GM19099 (cell line): ENCODE results near the gene LRRC28.

Experiments used
- POLR2A ChIP-seq: IDR thresholded peaks from 3 replicates; pipeline ENCODE4 v1.6.1; 2011; ENCODE audit warnings: low read depth; ENCODE audit not compliant: insufficient read length; ENCODE audit errors: extremely low read depth

LRRC28 gene

DNA sequence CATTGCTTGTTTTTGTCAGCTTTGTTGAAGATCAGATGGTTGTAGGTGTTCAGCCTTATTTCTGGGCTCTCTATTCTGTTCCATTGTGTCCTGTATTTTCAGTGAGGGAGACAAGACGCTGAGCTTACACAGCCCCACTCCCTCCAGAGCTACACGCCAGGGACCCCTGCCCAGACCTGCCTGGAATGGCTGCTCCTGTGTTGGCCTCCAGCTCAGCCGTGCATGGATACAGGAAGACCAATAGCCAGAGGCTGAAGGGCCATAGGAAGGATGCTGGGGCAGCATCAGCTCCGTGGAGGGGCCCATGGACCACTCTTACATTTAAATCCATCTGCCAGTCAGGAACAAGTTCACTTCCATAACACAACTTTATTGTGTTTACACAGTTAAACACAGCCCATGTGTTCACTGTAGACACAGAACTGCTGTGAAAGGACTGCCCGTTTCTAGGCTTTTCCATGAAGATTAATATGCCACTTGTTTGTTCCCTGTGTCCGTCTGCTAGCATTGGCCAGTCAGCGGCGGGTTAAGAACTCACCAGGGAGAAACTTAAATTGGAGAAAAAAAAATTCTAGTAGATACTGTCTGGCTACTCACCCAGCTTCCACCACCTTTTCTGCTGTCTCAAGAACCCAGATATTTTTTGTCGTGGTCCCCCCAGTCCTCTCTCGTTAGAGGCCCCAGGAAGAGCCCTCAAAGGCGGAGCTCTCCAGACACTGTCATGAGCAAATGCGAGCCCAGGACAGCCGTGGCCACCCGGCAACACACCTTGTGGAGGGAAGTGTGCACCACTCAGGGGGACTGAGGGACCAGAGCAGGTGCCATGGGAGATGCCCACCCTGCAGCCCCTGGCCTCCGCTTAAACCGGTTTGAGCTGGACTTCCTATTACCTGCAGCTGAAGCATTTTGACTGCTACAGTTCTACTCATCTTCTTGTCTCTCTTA lies 172.2 kb downstream of the LRRC28 start:
- no peak for TF ChIP-seq POLR2A

DNA sequence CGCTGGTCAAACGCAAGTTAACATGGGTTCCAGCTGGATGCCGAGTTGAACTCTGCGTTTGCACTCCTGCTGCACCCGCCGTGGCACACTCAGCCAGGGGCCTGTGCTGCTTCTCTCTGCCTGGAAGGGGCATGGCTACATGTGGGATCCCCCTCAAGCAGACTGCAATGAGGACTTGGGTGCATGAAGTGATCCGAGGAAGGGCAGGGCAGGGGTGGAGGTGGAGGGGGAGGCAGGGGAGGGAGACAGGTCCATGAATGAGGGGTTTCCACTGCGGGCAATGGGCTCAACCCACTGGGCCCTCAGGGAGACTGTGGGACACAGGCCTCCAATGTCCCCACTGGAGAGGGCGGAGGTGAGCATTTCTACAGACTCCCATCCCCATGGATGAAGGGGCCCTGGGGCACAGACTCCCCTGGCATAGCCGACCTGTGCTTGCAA lies 172.9 kb downstream of the LRRC28 start:
- TF ChIP-seq POLR2A, result no peak

DNA sequence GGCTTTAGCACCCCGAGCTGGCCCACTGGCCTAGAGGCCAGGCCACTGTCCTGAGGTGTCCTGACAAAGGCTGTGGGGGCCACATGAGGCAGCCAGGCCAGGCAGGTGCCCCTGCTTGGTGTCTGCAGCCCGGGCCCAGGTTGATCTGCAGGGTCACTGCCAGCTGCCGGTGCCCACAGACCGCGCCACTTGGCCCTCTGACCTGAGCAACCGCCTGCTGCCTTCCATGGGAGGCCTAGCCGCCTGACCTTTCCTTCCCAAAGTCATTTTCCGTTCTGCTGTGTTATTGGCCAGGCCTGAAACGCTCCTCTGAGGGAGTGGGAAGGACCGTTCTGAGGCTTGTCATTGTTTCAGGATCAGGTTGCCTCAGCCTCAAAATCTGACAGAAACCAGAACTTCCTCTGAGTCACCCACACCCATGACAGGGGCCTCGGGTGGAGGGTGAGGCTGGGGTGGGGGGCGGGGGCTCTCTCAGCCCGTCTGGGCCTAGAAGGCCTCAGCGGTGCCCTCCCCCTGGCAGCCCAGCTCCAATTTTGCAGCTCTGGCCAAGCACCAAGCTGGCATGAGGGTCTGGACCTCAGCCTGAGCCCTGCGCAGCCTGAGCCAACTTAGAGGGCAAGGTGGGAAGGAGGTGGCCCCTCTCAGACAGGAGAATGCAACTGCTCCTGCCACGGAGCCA lies 173.8 kb downstream of the LRRC28 start:
- no peak for TF ChIP-seq POLR2A

DNA sequence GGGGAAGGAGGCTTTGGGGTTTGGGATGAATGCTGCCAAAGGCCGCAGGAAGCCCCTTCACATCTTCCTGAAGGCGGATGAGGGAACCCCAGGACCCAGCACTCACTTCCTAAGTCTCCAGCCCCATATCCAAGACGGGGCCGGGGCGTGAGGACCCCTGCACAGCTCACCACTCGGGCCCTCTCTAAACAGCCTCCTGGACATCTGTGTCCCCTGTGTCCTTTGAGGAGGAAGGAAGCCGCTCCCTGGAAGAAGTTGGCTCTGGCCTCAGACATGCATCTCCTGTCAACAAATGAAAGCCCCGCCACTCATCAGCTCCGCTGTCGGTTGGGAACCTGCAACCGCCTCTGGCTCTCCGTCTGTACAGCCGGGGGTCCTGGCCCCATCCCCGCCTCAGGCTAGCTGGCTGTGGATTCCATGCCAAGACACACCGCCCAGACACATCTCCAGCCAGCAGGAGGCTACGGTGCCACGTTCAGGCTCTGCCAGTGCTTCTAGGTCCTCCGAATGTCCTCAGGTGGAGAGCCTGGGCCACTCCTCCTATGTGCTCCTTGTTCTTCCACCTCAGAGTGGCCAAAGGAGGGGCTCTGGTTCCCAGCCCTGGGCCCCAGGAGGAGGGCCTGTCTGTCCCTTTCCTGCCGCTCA lies 174.5 kb downstream of the LRRC28 start:
- TF ChIP-seq POLR2A, result no peak

DNA sequence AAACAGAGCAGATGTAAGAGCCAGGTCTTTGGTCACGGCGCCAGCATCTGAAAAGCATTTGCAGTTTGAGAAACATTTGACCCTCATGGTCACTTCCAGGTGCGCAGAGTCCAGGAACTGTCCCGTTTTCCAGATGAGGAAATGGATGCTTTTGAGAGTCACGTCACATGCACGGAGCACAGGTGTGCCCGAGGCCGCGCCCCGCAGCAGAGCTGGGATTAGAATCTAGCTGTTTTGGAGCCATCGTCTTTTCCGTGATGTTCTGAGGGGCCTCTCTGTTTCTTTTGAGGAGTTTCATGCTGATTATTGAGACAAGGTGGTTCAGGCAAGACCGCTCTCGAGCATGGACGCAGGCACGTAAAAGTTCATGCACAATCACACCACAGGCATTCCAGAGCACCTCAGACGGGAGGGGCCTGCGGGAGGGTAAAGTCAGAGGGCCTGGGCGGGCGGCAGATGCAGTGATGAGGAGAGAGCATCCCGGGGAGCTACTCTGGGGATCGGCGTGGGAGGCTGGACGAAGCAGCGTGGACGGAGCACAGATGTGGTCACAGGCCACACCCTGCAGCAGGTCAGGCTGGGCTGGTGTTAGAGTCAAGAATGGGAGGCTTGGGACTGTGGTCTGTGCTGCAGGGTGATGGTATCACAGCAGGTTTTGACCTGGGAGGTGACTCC lies 175.3 kb downstream of the LRRC28 start:
- TF ChIP-seq POLR2A, result no peak

DNA sequence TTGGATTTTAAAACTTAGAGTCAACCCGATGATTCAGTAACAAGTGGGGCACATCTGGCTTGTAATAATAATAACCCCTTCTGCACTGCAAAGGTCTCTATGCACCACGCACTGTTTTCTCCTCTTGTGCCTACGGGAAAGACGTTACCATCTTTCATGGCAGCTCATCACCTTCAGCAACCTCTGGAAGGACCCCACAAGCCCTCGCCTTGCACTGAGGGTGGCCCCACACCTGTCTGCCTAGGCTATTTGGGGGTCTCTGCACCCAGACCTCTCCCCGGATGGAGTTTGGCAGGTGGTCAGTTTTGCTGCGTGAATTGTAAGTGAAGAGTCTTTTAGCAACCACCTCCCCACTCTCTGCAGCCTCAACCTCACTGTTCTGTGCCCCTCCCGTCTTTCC lies 175.9 kb downstream of the LRRC28 start:
- TF ChIP-seq POLR2A, result no peak

DNA sequence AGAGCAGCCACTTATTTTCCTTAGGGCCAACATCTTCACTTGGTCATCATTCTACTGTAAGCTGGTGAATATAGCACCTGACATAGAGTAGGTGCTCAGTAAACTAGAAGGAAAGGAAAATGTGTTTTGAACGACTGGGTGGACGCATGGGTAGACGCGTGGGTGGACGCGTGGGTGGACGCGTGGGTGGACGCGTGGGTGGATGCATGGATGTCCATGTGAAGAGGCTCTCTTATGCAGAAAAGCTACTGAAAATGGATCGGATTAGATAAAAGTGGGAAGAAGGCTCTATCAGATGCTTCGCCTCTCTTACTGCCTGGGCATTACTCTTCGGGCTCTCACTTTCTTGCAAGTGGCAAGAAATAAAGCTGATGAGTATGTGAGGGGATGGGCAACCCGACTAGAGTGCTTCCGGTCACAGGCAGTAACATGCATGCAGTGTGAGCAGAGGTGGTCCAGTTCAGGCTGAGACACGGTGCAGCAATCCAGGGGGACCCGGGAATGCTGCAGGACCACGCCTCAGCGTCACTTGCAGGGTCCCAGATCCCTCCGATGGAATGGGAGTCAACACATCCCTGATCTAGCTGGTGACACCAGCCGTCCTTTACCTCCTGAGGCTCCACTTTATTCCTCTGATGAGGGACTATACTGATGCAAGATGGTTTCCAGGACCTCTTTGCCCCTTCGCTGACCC lies 176.5 kb downstream of the LRRC28 start:
- TF ChIP-seq POLR2A, result no peak

DNA sequence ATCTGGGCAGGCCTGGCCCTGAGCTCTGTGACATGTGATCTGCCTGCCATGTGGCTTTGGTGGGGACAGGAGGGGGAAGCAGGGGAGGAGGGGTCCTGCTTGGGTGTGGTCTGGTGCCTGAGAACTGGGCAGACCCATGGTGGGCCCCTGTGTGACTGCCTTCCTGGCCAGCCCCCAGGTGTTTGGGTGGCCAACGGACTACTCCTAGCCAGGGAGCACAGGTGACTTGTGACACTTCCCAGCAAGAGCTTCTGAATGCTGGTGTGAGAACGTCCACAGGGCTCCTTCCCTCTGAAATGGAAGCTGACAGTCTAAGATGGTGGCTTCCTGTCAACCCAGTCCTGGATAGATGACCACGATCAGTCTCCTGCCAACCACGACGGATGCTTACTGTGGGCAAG lies 178.4 kb downstream of the LRRC28 start:
- no peak for TF ChIP-seq POLR2A

DNA sequence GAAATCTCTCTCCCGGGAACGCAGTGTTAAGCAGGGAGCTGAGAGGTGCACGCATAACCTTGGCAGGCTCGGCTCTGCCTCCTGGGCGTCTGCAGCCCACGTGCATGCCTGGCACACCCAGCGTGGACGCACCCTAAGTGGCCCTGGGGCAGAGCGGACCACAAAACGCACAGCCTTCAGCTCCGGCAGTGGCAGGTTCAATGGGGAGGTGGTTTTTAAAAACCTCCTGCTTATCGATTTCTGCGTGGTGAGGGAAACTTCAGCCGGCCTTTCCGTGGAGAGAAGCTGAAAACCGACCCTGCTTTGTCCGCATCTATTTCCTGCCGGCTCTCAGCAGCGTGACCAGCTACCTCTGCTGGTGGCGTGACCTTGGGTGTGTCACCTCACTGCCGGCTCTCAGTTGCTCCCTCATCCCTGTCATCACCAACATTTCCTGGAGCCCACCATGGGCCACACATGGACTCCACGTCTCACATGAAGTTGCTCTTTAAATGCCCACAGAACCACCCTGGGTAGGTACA lies 179.7 kb downstream of the LRRC28 start:
- TF ChIP-seq POLR2A, result no peak

DNA sequence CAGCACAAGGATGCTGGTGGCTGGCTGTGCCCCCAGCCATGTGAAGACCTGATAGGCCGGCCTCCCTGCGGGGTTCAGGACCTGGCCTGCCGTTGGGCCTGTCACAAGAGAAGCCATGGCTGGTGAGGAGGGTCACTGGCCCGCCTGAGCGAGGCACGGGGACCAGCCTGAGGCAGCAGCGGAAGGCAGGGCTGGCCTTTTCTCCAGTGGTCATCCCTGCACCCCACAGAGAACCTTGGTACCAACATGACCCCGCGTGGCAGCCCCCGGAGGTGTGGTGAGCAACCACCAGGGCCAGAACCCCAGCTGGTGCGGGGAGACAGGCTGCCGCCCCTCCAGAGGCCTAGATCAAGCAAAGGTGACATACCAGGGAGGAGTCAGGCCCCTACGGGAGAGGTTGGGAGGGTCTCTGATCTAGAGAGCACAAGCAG lies 180.4 kb downstream of the LRRC28 start:
- no peak for TF ChIP-seq POLR2A

DNA sequence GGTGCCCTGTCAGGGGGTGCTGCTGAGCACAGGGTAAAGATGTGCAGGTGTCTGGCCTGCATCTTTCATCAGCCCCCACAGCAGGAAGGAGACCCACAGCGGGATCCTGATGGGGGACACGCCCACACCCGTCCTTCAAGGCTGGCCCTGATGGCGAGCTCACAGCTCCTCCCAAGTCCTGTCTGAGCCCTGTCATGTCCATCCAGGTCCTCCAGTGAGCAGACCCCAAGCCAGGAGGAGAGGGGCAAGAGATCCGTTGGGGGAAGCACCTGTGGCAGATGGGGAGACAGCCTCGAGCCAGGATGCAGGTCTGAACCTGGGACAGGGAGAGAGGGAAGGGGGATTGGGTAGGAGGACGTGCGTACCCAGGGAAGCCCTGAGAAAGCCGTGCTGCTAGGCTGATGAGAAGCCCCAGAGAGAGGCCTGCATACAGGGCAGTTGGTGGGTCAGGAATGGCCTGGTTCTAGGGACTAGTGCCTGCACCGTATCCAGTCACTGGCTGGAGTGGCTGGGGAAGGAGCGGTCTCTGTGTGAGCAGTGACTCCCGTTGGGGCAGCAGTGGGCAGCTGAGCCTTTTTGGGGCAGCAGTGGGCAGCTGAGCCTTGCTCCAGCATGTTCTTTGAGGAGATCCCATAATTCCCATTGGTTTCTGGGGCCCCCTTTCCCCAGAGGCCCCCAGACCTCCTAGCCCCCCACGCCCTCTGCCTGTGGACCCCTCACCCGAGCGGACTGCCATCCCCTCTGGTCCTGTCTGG lies 181.2 kb downstream of the LRRC28 start:
- no peak for TF ChIP-seq POLR2A

DNA sequence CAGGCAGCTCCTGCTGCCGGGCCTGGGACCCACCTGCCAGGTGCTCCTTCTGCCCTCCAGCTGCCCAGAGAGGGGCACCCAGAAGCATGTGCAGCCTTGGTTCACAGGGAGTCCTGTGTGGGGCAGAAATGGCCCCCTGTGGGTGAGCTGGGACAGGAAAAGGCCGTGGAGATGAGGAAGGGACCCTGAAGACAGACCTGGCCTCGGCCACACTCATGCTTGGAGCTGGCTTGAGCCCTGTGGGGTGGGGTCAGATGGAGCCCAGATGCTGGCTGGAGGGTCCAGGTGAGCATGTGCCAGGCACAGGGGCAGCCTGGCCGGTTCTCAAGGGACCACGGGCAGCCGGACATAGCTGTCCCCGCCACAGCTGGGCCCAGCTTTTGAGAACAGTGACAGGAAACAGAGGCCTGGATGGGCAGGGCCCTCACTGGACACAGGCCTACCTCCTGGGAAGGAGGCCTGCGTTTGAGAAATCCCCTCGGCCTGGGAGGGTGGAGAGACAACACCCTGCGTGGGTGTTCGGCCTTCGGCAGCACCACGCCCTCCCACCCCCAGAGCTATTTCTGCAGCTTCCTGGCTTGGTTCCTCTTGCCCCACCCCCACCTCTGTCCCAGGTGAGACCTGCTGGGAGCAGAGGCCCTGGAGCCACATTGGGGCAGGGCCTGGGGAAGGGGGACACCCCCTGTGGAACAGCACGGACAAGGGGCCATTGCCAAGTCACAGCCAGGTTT lies 181.9 kb downstream of the LRRC28 start:
- no peak for TF ChIP-seq POLR2A
